HepG2 (cell line): ENCODE results near the gene ZKSCAN5. TPM values are rescaled to one million over a fixed set of nuclear protein-coding genes. Genes with fewer than 3 reads are reported as not detected.
A peak's percentile ranks its signal among the peaks of the same experiment; 100 is the strongest.

Experiments used
- ATF7 ChIP-seq, 2 experiments: fragments of 450-650 bp in 1 of 2; sonication (generic) in 1 of 2; formaldehyde crosslinking in 1 of 2; IDR thresholded peaks; 2 replicates each; pipeline versions ENCODE4 v1.4.0 to v1.6.1; 2016 to 2020; ENCODE audit warnings: antibody characterized with exemption in 1 of 2, mild to moderate bottlenecking in 1 of 2, missing genetic modification reagents in 1 of 2
- CHD4 ChIP-seq: fragments of 200-600 bp; sonication (generic); IDR thresholded peaks from 2 replicates; pipeline ENCODE4 v1.7.0; 2017; ENCODE audit warnings: mild to moderate bottlenecking, low read length, borderline replicate concordance
- E2F2 ChIP-seq: sonication (generic); formaldehyde crosslinking; IDR thresholded peaks from 2 replicates; pipeline ENCODE4 v1.4.0; 2020; ENCODE audit warnings: missing genetic modification reagents, borderline replicate concordance
- ETV5 ChIP-seq: IDR thresholded peaks from 2 replicates; pipeline ENCODE4 v1.6.1; 2018; ENCODE audit warnings: missing biosample characterization, missing genetic modification reagents, inconsistent platforms, borderline replicate concordance
- EZH2 ChIP-seq: conservative IDR thresholded peaks from 2 replicates; pipeline ENCODE4 v1.6.1; 2012; ENCODE audit warnings: mild to moderate bottlenecking, low read depth, low read length, moderate library complexity
- HNF4A ChIP-seq: sonication (generic); formaldehyde crosslinking; IDR thresholded peaks from 2 replicates; pipeline ENCODE4 v1.4.0; 2020; ENCODE audit warnings: missing genetic modification reagents
- HOXA5 ChIP-seq: sonication (generic); formaldehyde crosslinking; IDR thresholded peaks from 2 replicates; pipeline ENCODE4 v1.4.0; 2020; ENCODE audit warnings: missing genetic modification reagents
- MAZ ChIP-seq, 2 experiments: sonication (generic) in 1 of 2; formaldehyde crosslinking in 1 of 2; IDR thresholded peaks; 2 replicates each; pipeline versions ENCODE4 v1.5.0 to v1.6.1; 2012 to 2020; ENCODE audit warnings: low read depth in 2 of 2, mild to moderate bottlenecking in 2 of 2, borderline replicate concordance in 1 of 2, improper control_type of control experiment in 1 of 2, low read length in 1 of 2, missing genetic modification reagents in 1 of 2, moderate library complexity in 1 of 2
- RFXANK ChIP-seq: IDR thresholded peaks from 2 replicates; pipeline ENCODE4 v1.6.1; 2016
- TAF1 ChIP-seq: sonication (generic); formaldehyde crosslinking; IDR thresholded peaks from 2 replicates; pipeline ENCODE4 v1.4.0; 2020; ENCODE audit warnings: missing genetic modification reagents
- WIZ ChIP-seq: sonication (generic); formaldehyde crosslinking; IDR thresholded peaks from 2 replicates; pipeline ENCODE4 v1.5.1; 2020; ENCODE audit warnings: mild to moderate bottlenecking, missing genetic modification reagents
- ZMAT3 ChIP-seq: sonication (generic); formaldehyde crosslinking; conservative IDR thresholded peaks from 2 replicates; pipeline ENCODE4 v1.7.0; 2021; ENCODE audit warnings: missing genetic modification reagents
- ZMYM2 ChIP-seq: sonication (generic); formaldehyde crosslinking; IDR thresholded peaks from 2 replicates; pipeline ENCODE4 v1.8.0; 2022; ENCODE audit warnings: mild to moderate bottlenecking, missing genetic modification reagents
- ZNF414 ChIP-seq: sonication (generic); formaldehyde crosslinking; IDR thresholded peaks from 2 replicates; pipeline ENCODE4 v1.5.0; 2020; ENCODE audit warnings: missing genetic modification reagents
- ZNF589 ChIP-seq: sonication (generic); formaldehyde crosslinking; conservative IDR thresholded peaks from 2 replicates; pipeline ENCODE4 v1.8.0; 2022; ENCODE audit warnings: mild to moderate bottlenecking, moderate library complexity, missing genetic modification reagents
- ZNF672 ChIP-seq: sonication (generic); formaldehyde crosslinking; IDR thresholded peaks from 2 replicates; pipeline ENCODE4 v1.8.1; 2022; ENCODE audit warnings: missing genetic modification reagents
- ZNF839 ChIP-seq: sonication (generic); formaldehyde crosslinking; IDR thresholded peaks from 2 replicates; pipeline ENCODE4 v1.4.0; 2020; ENCODE audit warnings: missing genetic modification reagents, mild to moderate bottlenecking, borderline replicate concordance
- polyA plus RNA-seq, 8 experiments: library from polyadenylated mRNA; depleted of rRNA in 3 of 8; stranded (reverse) in 7 of 8; unstranded in 1 of 8; fragments of >200 nt; fragmentation: Illumina TruSeq in 4 of 8; extraction: Trizol in 4 of 8; gene quantifications; 2 replicates each; pipeline versions ENCODE4 v1.2.1 to v1.2.3, GENCODE V29; 2011 to 2016; ENCODE audit warnings: low read depth in 4 of 8, missing spikeins in 1 of 8, mixed read lengths in 1 of 8; ENCODE audit not compliant: insufficient read depth in 1 of 8
- total RNA-seq, 5 experiments: library from RNA; depleted of rRNA; stranded (reverse); fragments of >200 nt; fragmentation: Illumina TruSeq; extraction: Trizol; gene quantifications; 2 replicates each; pipeline ENCODE4 v1.2.3, GENCODE V29; 2016; ENCODE audit warnings: low read depth in 1 of 5
- TF ChIP-seq, protein P1 (sequence below), 2 experiments: IDR thresholded peaks; 2 replicates each; pipeline ENCODE4 v1.6.1; 2011 to 2012; ENCODE audit warnings: low read length in 2 of 2, borderline replicate concordance in 1 of 2, low read depth in 1 of 2, mild to moderate bottlenecking in 1 of 2, moderate library complexity in 1 of 2
- TF ChIP-seq, protein P2 (sequence below): sonication (generic); formaldehyde crosslinking; conservative IDR thresholded peaks from 2 replicates; pipeline ENCODE4 v1.5.0; 2020; ENCODE audit warnings: missing genetic modification reagents

The ZKSCAN5 gene
- total and polyA plus RNA-seq, 2 of the 13 experiments (the other 11 are each of a cell fraction or from before 2014, with no cell fraction given) = 5.5 to 11.7 TPM

- TF ChIP-seq, protein P1, sequence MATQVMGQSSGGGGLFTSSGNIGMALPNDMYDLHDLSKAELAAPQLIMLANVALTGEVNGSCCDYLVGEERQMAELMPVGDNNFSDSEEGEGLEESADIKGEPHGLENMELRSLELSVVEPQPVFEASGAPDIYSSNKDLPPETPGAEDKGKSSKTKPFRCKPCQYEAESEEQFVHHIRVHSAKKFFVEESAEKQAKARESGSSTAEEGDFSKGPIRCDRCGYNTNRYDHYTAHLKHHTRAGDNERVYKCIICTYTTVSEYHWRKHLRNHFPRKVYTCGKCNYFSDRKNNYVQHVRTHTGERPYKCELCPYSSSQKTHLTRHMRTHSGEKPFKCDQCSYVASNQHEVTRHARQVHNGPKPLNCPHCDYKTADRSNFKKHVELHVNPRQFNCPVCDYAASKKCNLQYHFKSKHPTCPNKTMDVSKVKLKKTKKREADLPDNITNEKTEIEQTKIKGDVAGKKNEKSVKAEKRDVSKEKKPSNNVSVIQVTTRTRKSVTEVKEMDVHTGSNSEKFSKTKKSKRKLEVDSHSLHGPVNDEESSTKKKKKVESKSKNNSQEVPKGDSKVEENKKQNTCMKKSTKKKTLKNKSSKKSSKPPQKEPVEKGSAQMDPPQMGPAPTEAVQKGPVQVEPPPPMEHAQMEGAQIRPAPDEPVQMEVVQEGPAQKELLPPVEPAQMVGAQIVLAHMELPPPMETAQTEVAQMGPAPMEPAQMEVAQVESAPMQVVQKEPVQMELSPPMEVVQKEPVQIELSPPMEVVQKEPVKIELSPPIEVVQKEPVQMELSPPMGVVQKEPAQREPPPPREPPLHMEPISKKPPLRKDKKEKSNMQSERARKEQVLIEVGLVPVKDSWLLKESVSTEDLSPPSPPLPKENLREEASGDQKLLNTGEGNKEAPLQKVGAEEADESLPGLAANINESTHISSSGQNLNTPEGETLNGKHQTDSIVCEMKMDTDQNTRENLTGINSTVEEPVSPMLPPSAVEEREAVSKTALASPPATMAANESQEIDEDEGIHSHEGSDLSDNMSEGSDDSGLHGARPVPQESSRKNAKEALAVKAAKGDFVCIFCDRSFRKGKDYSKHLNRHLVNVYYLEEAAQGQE (IDR thresholded peaks at IDR 0.05; ENCODE audit: borderline replicate concordance in 1 of 2, low read depth in 1 of 2, low read length in 2 of 2) = peak in 1 of 2 experiments; percentile 60; a peak in 1 of 4 replicates
- TF ChIP-seq ZNF672 (CRISPR knock-in tag) = no peak
- no peak for TF ChIP-seq ATF7 (IDR thresholded peaks at IDR 0.05)
- TF ChIP-seq ATF7 (CRISPR knock-in tag; IDR thresholded peaks at IDR 0.05) = no peak
- no peak for TF ChIP-seq RFXANK (CRISPR knock-in tag)
- no peak for TF ChIP-seq EZH2
- no peak for TF ChIP-seq ZMAT3 (CRISPR knock-in tag)
- TF ChIP-seq HOXA5 (CRISPR knock-in tag) = 0 out of 2 replicates have a peak, but pooled peaks have one; percentile 9
- TF ChIP-seq ZNF414 (CRISPR knock-in tag) = peak; percentile 54; the same call in 1 of the 2 replicates
- peak; percentile 67; the same call in 1 of the 2 replicates for TF ChIP-seq MAZ (IDR thresholded peaks at IDR 0.05; ENCODE audit: borderline replicate concordance, low read depth, low read length)
- peak; percentile 67 for TF ChIP-seq MAZ (CRISPR knock-in tag; IDR thresholded peaks at IDR 0.05; ENCODE audit: low read depth)
- TF ChIP-seq TAF1 (CRISPR knock-in tag) = peak; percentile 74; the same call in 1 of the 2 replicates
- 0 out of 2 replicates have a peak, but pooled peaks have one; percentile 25 for TF ChIP-seq WIZ
- no peak for TF ChIP-seq E2F2 (CRISPR knock-in tag)
- TF ChIP-seq ETV5 (CRISPR knock-in tag) = peak; percentile 75
- no peak for TF ChIP-seq ZNF589 (CRISPR knock-in tag)
- TF ChIP-seq, protein P2, sequence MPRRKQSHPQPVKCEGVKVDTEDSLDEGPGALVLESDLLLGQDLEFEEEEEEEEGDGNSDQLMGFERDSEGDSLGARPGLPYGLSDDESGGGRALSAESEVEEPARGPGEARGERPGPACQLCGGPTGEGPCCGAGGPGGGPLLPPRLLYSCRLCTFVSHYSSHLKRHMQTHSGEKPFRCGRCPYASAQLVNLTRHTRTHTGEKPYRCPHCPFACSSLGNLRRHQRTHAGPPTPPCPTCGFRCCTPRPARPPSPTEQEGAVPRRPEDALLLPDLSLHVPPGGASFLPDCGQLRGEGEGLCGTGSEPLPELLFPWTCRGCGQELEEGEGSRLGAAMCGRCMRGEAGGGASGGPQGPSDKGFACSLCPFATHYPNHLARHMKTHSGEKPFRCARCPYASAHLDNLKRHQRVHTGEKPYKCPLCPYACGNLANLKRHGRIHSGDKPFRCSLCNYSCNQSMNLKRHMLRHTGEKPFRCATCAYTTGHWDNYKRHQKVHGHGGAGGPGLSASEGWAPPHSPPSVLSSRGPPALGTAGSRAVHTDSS = no peak
- TF ChIP-seq ZMYM2 (CRISPR knock-in tag) = no peak
- 0 out of 2 replicates have a peak, but pooled peaks have one; percentile 27 for TF ChIP-seq ZNF839 (CRISPR knock-in tag)
- peak; percentile 21 for TF ChIP-seq HNF4A
- no peak for TF ChIP-seq CHD4
These were observed at the start of gene ZKSCAN5 (continued) for GRCh38 chr7:99504603-99505323.
